GM18873 (cell line): ENCODE results near the gene CAMK2B.

Experiments used
- ATAC-seq: cut with Tn5 transposase; IDR thresholded peaks from one replicate; pipeline ENCODE4 v1.9.1; 2021; ENCODE audit warnings: mild to moderate bottlenecking, moderate library complexity, moderate number of reproducible peaks; ENCODE audit not compliant: unreplicated experiment, low FRiP score

The CAMK2B gene

DNA sequence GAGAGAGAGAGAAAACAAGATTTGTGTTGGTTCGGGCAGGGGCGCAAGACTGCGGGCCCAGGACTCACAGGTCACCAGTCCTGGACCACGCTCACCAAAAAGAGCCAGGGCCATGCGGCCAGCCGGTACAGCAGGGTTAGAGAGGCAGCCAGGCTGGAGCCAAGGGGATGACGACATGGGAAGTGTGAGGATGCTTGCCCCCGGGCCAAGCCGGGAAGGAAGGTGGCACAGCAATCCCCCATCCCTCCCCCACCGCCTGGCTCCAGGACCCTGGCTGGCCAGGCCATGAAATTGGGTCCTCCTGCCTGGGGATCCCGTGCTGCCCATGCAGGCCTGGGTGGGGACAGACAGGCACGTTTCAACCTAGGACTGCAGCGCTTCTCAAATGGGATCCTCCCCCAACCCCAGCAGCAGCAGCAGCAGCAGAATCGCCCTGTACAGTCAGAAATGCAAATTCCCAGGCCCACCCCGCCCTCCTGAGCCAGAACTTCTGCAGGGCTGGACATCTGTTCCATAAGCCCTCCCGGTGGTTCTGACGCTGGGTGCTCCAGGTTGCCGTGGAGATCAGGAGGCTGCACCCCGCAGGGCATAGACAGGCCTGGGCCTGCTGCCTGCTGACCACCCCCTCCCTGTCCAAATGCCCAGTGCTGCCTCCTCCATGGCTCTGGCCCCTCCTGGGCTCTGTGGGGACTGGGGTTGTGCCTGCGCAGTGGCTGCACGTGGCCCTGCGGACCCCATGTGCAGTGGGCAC lies 89.6 kb downstream of the CAMK2B start:
- ATAC-seq, result no peak

DNA sequence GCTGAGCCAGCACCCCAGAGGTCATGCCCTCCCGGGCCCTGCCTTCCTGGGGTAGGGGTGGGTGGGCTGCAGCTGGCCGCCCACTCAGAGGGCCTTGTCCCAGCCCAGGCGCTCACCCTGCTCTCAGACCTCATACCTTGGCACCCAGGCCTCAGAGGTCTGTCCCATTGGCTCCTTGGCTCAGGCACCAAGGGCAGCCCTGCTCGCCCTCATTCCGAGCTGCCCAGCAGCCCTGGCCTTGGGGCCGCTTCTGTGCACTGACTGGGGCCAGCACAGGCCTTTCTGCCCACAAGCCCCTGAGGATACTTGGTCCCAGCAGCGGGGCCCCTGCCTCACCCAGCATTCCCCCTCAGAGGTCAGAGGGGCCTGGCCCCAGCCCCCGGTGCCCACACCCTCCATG lies 90.3 kb downstream of the CAMK2B start:
- no peak for ATAC-seq

DNA sequence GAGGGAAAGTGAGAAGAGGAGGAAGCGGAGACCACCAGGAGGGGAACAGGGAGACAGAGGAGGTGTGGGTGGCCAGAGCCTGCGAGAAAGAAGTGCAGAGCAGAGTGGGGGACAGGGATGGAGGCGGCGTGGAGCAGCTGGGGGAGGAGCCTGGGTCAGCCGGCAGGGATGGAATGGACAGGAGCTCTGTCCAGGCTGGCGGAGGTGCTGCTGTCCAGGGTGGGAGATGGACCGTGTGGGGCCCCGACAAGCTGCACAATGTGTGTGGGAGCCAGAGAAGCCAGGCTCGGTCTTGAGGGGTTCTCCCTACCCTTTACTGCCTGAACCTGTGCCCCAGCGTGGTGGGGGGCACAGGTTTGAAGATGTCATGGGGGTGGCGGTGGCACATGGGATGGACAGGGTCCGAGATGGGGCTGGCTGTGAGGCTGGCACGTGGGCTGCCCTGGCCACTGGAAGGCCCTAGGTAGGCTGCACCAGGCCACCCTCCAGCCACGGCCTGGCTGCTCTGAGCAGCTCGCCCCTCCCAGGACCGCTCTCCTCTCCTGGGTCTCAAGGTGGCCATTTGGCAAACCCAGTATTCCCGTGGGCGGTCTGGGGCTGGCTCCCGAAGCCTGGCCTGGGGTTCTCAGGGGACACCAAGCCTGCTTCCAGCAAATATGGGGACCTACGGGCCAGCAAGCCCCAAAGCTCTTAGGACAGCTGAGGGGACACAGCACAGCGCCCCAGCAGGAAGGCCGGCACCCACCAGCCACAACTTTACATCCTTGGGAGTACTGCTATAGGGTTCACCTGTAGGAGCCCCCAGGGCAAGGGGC lies 92.3 kb downstream of the CAMK2B start:
- no peak for ATAC-seq

DNA sequence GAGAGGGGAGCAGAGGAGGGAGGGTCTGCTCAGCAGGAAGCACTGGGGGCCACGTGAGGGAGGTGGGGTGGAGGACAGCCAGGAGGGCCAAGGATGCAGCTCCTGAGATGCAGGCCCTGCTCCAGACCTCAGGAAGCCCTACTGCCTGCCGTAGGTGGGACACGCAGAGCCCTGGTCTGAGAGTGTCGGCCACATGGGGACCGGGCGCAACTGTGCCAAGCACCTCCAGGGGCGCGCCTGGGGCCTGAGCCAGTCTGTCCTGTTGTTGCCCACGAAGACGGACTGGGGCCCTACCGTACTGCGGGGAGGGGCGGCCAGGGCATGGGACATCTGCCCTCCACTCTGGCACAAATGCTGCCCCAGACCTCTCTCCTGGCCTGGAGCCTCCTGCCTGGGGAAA lies 93.0 kb downstream of the CAMK2B start:
- no peak for ATAC-seq

DNA sequence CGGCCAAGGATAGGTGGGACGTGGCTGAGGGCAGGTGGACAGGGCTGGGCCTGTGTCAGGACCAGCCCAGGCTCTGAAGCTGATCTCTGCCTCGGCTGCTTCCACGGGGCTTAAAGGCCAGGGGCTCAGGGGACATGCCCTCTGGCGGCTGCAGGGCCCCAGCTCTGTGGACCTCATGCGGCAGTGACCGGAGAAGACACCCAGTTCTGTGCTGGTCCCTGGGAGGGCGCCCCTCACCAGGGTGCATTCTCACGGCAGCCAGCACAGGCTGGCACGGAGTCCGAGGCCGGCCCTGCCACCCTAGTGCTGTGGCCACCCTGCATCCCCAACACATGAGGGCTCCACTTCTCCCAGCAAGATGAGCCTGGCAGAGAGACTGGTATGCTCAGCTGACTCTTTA lies 94.3 kb downstream of the CAMK2B start:
- no peak for ATAC-seq

DNA sequence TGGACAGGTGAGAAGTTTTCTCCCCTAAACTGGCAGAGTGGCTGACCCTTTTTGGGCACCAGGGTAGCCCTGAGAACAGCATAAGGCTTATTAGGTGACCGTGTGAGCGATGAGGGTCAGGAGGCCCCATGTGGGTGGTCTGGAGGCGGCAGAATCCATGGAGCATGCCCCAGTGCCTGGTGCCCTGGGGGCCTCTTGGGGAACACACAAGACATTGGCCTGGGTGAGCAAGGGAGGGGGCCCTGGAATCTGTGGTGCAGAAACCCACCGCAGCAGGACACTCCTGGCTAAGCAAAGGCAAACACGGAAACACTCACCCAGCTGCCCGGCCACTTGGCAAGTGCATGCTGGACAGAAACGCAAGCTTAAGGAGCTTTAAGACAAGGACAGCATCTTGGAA lies 95.1 kb downstream of the CAMK2B start:
- no peak for ATAC-seq

DNA sequence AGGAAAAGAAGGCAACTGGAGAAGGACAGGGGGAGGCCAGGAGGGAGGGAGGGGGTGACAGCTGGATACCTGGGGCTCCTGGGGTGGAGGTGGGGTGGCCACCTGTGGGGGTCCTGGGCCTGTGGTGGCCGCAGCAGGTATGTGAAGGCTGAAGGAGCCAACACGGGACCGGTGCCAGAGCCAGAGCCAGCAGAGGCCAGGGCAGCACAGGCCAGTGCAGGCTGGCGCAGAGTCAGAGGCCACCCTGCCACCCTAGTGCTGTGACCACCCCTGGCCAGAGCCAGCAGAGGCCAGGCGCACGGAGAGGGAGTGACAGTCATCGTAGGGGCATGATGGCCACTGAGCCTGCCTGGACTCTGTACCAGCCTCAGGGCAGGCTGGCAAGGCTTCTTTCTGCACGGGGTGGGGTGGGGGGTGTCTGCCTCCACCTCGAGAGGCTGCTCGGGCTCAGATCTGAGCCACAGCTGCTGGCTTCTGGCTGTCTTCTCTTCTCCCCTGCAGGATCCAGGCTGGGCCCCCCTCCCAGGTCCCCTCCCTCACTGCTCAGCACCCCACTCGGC lies 95.8 kb downstream of the CAMK2B start:
- ATAC-seq, result no peak

DNA sequence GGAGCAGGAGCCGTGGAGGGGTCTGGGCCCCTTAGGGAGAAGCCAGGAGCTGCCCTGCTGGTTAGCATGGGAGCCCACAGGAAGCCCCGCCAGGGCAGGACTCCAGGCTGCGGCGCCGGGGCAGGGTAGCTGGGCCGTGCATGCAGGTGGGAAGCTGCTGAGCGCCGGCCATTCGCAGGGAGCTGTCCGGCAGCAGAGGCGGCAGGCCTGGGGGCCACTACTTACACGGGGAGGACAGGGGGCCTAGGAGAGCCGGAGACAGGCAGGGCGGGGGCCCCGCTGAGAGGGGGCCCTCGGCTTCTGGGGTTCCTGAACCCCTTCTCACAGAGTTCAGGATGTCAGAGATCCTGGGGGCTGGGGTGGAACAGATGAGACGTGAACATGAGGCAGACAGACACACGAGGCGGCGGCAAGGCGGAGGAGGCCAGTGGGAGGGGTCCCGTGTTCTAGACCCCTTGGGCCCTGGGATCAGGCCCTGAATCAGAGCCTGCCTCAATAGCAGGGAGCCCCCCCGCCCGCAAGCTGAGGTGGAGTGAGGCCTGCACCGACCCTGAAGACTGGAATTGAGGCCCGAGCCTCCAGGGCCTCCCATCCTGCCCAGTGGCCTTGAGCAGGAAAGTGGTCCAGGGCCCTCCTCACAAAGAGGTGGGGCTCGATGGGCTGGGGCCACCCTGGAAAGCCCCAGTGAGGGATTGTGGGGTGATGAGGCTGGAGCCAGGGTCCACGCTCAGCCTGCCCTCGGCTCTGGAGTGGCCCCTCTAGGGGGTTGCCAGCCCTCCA lies 96.6 kb downstream of the CAMK2B start:
- no peak for ATAC-seq

DNA sequence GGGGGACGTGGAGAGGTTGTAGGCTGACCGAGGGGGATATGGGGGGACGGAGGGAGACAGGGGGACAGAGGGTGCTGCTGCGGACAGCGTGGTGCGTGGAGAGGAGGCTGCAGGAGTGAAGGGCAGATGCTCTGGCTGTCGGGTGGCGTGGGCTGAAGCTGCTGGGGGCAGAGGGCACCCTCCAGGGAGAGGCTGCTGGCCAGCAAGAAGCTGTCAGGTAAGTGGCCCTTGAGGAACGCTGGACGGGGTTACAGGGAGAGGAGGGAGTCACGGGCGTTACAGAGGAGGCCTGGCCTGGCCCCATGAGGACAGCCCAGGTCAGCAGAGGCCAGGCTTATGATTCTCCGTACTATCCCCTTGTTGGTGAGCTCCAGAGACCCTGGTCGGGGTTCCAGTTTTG lies 97.5 kb downstream of the CAMK2B start:
- no peak for ATAC-seq

DNA sequence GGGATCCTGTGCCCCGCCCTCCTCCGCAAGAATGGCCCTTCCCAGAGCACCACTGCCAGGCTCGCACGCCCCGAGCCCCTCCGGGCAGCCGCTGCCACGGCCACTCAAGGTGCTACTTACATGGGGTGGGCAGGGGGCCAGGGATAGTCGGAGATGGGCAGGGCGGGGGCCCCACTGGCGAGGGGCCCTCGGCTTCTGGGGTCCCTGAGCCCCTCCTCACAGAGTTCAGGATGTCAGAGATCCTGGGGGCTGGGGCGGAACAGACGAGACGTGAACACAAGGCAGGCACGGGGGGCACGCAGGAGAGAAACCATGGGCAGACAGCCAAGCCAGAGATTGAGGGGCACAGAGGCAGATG lies 99.0 kb downstream of the CAMK2B start:
- ATAC-seq, result no peak

DNA sequence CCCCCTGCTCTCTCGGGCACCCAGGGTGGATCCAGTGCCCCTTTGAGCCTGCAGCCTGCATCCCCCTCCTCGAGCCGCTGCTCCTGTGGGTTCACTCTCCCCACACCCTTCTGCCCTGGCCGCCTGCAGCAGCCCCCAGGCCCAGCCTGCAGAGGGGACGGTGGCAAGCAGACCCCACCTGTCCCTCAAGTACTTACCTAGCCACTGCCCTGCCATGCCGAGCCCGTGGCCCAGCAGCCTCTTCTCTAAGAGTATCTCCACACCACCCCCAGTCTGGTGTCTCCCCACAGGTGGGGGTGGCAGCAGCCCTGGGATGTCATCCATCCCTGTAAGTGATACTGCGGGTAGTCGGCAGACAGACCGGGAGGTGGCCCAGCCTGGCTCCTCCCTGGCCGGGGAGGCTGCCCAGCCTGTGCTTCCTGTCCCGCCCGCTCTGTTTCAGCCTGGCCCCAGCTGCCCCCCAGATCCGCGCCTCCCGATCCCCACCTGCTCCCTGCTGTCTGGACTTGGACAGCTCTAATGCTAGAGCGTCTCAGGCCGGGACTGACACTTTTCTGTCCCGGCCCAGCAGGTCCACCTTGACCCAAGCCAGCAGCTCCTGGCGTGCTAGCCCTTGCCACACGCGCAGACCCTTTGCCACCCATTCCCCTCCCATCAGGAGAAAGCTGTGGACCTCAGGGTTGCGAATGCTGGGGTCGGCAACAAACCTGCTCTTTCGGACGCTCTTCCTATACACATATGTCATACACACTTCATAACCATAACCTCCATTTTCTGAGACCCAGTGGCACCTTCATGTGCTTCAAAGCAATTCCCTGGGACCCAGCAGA lies 99.6 kb downstream of the CAMK2B start:
- ATAC-seq, result no peak

DNA sequence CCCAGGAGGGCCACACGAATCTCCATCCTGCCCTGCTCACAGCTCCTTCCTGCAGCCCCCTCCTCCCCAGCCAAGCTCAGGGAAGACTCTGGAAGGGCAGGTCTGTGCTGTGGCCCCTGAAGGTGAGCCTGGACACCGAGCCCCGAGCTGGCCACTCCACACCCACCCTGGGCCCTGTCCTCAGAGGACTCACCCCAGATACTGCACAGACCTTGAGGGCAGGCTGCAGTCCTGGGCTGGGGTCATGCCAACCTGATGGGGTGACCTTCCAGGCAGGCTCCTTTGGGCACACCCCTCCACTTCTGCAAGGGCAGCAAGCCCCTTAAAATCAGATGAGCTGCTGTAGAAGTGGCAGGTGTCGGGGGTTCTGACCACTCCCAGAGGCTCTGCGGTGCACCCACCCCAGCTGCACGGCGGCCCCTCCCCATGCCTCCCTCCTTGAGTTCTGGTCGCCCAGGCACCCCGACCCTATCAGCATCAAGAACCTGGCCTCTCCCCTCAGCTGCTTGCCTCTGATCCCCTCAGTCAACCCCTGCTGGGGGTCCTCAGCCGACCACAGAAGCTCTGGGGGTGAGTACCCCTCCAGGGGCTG lies 100.3 kb downstream of the CAMK2B start:
- no peak for ATAC-seq

DNA sequence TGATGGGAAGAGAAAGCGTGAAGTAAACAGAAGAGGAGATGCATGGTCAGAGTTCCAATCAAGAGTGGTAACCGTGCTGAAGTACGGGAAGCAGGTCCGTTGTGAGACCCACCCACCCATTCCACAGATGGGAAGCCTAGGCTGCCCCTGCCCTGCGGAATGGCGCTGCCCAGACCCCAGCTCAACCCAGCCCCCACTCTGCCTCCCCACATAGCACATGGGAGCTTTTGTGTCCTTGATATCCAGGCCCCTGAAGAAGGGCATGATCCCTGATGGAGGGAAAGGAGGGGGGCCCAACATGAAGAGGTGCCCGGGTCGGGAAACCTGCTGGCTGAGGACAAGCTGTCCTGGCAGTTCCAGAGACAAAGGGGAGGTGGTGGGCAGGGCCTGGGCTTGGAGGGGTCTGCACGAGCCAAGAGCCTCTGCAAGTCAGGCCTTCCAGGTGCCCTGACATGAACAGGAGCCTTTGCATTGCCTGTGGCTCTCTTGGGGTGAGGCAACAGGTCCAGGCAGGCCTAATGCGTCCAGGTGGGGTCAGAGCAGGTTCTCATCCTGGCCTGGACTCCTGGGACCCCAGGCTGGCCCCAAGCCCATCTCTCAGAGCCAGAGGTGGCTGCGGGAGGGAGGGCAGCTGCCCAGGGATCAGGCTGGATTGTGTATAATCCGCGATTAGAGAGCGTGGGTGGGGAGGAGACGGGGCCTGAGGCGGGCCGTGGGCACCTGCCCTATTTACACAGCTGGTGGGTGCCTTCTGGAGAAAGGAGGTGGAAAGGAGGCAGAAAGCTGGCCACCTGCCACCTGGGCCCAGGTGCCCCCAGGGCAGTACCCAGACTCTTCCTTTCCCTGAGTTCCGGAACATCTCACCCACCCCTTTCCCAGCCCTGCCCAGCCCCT lies 101.1 kb downstream of the CAMK2B start:
- no peak for ATAC-seq

DNA sequence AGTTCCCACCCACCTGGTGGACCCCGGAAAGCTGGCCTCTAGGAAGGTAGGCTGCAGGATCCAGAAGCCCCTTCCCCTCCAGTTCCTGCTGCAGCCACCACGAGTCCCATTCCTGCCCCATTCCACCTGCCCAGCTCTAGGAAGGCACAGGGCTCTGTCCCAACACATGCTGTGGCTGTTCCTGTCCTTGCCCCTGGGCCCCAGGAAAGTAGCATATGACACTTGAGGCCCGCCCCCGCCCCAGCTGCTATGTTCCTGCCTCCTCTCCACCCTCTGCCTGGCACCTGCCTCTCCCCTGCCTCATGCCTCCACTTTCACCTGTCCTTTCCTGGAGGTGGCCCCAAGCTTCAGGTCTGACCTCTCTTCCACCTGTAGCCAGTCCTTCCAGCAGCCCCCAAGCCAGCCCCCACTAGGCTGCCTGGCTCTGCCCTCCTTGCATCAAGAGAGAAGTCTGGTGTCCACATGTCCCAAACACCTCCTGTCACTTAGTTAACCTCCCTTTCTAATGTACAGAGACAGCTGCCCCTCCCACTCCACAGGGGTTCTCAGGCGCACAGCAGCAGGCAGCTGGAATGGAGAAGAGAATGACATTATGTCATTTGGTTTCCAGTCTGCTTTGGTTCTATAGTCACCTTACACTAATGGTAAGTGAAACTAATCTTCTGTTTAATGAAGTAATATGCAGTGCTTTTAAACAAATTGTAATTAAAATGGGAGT lies 101.9 kb downstream of the CAMK2B start:
- no peak for ATAC-seq

DNA sequence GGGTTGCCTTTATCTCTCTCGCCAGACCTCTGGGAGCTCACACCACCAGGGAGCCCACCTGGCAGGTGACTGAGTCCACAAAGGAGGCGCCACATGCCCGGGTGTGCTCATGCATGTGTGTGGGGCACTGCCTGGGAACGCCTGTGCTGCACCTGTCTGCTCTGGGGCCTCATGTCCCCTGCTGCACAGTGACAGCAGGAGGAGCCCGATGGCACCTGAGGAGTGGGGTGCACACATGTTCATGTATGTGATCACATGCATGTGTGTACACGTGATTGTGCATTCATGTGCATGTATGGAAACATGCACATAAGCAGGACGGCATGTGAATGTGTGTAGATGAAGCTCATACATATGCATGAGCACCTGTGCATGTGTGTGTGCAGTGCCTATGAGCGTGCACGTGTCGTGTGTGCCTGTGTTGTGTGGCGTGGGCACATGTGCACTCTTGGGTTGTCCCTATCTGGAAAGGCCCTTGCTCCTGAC lies 102.6 kb downstream of the CAMK2B start:
- no peak for ATAC-seq

DNA sequence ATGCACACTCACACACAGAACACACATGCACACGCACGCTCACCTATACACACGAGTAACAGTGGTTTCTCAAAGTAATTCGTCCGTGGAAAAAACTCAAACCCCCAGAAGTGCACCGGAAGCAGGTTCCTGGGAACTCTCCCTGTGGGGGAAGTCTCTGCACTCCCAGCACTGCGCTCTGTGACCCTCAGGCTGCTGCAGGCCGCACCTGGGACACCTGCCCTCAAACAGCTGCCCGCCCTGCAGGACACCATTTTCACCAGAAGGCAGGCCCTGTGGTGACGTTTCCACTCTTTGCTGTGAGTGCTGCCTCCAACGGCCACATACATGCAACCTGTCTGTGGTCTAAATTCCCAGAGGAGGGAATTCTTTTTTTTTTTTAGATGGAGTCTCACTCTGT lies 103.3 kb downstream of the CAMK2B start:
- no peak for ATAC-seq

DNA sequence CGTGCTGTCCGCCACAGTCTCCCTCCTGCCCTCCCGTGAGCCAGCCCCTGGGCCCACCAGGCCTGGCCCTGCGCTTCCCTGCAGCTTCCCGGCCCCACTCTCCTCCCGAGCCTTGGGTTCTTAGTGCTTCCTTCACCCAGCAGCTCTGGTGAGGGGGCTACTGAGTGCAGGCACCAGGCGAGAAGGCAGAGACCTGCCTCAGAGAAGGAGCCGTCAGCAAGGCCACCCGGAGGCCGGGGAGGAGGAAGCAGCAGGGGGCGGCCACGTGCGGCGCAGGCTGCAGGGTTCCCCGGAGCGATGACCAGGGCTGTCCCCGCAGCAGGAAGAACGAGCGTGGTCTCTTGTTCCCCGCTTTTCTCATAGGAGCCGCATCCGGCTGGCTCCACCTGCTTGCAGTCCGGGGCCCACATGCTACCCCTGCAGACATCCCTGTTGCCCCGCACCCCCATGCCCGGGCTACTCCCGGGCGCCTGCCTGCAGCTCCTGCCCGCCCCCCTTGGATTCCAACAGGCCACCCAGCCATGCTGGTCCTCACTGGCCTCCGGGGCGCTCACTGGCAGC lies 104.1 kb downstream of the CAMK2B start:
- ATAC-seq, result no peak
